ENCODE measurements around the gene SRRM1. TPM values are rescaled to one million over a fixed set of nuclear protein-coding genes. Genes with fewer than 3 reads are reported as not detected.

SRRM1 gene
- total and polyA plus RNA-seq, 2 of the 8 experiments (the other 6 are each of a cell fraction or from before 2014, with no cell fraction given), result 77.1 to 255 TPM

DNA sequence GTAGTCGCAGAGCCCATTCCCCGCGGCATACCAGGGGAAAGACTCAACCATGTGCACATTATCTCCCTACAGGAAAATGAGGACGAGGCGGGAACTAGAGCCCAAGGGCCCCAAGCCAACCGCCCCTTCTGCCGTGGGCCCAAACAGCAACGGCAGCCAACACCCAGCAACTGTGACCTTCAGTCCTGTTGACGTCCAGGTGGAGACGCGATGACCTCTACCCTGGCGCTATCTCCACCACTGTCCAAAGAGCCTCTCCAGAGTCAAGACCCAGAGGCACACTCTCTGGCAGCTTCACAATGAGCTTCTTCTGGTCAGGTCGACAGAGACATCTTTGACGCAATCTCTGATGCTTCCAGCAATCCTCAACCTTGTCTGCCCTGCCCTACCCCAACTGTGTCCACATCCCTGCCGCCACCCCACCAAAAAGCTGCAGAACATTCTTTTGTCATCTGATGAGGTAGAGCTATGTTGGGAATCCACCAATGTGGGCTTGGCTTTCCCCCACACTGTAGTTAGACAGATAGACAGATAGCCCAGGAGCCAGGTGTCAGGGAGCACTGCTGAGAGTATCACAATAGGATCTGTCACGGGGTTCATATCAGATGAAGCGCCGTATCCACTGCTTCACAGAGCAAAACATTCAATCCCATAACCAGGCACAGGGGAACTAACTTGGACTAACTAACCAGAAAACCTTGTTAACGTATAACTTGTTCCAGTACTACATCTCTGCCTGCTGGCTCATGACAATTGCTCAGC is 37.4 kb upstream of the SRRM1 start (continued):
- TF ChIP-seq, protein P1, sequence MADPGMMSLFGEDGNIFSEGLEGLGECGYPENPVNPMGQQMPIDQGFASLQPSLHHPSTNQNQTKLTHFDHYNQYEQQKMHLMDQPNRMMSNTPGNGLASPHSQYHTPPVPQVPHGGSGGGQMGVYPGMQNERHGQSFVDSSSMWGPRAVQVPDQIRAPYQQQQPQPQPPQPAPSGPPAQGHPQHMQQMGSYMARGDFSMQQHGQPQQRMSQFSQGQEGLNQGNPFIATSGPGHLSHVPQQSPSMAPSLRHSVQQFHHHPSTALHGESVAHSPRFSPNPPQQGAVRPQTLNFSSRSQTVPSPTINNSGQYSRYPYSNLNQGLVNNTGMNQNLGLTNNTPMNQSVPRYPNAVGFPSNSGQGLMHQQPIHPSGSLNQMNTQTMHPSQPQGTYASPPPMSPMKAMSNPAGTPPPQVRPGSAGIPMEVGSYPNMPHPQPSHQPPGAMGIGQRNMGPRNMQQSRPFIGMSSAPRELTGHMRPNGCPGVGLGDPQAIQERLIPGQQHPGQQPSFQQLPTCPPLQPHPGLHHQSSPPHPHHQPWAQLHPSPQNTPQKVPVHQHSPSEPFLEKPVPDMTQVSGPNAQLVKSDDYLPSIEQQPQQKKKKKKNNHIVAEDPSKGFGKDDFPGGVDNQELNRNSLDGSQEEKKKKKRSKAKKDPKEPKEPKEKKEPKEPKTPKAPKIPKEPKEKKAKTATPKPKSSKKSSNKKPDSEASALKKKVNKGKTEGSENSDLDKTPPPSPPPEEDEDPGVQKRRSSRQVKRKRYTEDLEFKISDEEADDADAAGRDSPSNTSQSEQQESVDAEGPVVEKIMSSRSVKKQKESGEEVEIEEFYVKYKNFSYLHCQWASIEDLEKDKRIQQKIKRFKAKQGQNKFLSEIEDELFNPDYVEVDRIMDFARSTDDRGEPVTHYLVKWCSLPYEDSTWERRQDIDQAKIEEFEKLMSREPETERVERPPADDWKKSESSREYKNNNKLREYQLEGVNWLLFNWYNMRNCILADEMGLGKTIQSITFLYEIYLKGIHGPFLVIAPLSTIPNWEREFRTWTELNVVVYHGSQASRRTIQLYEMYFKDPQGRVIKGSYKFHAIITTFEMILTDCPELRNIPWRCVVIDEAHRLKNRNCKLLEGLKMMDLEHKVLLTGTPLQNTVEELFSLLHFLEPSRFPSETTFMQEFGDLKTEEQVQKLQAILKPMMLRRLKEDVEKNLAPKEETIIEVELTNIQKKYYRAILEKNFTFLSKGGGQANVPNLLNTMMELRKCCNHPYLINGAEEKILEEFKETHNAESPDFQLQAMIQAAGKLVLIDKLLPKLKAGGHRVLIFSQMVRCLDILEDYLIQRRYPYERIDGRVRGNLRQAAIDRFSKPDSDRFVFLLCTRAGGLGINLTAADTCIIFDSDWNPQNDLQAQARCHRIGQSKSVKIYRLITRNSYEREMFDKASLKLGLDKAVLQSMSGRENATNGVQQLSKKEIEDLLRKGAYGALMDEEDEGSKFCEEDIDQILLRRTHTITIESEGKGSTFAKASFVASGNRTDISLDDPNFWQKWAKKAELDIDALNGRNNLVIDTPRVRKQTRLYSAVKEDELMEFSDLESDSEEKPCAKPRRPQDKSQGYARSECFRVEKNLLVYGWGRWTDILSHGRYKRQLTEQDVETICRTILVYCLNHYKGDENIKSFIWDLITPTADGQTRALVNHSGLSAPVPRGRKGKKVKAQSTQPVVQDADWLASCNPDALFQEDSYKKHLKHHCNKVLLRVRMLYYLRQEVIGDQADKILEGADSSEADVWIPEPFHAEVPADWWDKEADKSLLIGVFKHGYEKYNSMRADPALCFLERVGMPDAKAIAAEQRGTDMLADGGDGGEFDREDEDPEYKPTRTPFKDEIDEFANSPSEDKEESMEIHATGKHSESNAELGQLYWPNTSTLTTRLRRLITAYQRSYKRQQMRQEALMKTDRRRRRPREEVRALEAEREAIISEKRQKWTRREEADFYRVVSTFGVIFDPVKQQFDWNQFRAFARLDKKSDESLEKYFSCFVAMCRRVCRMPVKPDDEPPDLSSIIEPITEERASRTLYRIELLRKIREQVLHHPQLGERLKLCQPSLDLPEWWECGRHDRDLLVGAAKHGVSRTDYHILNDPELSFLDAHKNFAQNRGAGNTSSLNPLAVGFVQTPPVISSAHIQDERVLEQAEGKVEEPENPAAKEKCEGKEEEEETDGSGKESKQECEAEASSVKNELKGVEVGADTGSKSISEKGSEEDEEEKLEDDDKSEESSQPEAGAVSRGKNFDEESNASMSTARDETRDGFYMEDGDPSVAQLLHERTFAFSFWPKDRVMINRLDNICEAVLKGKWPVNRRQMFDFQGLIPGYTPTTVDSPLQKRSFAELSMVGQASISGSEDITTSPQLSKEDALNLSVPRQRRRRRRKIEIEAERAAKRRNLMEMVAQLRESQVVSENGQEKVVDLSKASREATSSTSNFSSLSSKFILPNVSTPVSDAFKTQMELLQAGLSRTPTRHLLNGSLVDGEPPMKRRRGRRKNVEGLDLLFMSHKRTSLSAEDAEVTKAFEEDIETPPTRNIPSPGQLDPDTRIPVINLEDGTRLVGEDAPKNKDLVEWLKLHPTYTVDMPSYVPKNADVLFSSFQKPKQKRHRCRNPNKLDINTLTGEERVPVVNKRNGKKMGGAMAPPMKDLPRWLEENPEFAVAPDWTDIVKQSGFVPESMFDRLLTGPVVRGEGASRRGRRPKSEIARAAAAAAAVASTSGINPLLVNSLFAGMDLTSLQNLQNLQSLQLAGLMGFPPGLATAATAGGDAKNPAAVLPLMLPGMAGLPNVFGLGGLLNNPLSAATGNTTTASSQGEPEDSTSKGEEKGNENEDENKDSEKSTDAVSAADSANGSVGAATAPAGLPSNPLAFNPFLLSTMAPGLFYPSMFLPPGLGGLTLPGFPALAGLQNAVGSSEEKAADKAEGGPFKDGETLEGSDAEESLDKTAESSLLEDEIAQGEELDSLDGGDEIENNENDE (IDR thresholded peaks at IDR 0.05; ENCODE audit: insufficient replicate concordance, low read length), result no peak
- no peak for TF ChIP-seq GABPA (IDR thresholded peaks at IDR 0.05; ENCODE audit: borderline replicate concordance, insufficient read depth, low read length)
- TF ChIP-seq BCL11A (IDR thresholded peaks at IDR 0.05; ENCODE audit: low read depth in 2 of 2, low read length in 2 of 2), result no peak
- TF ChIP-seq TBP (IDR thresholded peaks at IDR 0.05; ENCODE audit: low read depth, low read length), result no peak
- TF ChIP-seq KDM1A (IDR thresholded peaks at IDR 0.05; ENCODE audit: borderline replicate concordance, low read length), result no peak
- no peak for TF ChIP-seq TCF12 (IDR thresholded peaks at IDR 0.05; ENCODE audit: low read depth, low read length)
- TF ChIP-seq KDM5A (IDR thresholded peaks at IDR 0.05; ENCODE audit: low read length), result no peak
- TF ChIP-seq, protein P2, sequence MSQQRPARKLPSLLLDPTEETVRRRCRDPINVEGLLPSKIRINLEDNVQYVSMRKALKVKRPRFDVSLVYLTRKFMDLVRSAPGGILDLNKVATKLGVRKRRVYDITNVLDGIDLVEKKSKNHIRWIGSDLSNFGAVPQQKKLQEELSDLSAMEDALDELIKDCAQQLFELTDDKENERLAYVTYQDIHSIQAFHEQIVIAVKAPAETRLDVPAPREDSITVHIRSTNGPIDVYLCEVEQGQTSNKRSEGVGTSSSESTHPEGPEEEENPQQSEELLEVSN (IDR thresholded peaks at IDR 0.05), result no peak

All from H1 (cell line).